ENCODE results near the gene WDR72. TPM values are rescaled to one million over a fixed set of nuclear protein-coding genes. Genes with fewer than 3 reads are reported as not detected.

WDR72 gene
- total and polyA plus RNA-seq, 7 experiments from 2014 or later = not detected

DNA sequence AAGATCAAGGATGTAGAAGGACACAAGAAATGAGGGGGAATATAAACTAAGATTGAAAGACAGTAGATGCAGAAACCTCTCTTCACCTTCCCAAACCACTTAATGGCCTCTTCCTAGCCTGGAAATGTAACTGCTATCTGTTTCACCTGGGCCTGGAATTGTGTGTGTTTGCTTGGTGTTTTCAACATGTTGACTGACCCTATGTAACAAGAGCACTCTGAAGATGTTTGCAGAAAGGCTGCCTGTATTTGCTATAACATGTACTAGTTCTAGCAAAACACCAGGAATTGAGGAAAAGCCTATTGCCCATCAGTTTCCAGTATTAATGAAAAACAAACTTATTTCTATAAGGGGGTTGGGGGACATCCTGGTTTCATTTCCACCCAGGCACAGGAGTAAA is 248.3 kb downstream of the WDR72 start:
- ATAC-seq (no peak), DNase-seq (no peak)
- Histone ChIP-seq H3K27me3 (ENCODE audit: control insufficient read depth in 2 of 2, insufficient read depth in 2 of 2, low read length in 2 of 2) (no peaks in the 10 kb centered on the region), H3K36me3 (ENCODE audit: control insufficient read depth in 2 of 3, insufficient read depth in 3 of 3, low read length in 3 of 3) (no peaks in the 10 kb centered on the region), H3K27ac (ENCODE audit: low read depth, low read length) (no peak overlapping the region), H3K9me3 (ENCODE audit: control insufficient read depth in 2 of 3, low read length in 3 of 3) (no peaks in the 10 kb centered on the region), H3K4me3 (ENCODE audit: low read length) (no peak overlapping the region), H3K4me1 (ENCODE audit: control insufficient read depth in 2 of 2, insufficient read depth in 2 of 2, low read length in 2 of 2) (no peaks in the 10 kb centered on the region)
- H3K4me3 Mint-ChIP-seq = no peak overlapping the region
- intact Hi-C loops (cut with micrococcal nuclease) = no loop called here
- no peak overlapping the region for H3K27ac Mint-ChIP-seq
- CTCF ChIA-PET = no interaction called here
- H3K36me3 Mint-ChIP-seq = no peaks in the 10 kb centered on the region
- peaks cover 0 to 7% (median 2%) of the 10 kb centered on the region in 11 donors for H3K9me3 Mint-ChIP-seq
- H3K4me1 Mint-ChIP-seq = no peaks in the 10 kb centered on the region
- H3K27me3 Mint-ChIP-seq = peaks cover 0 to 22% (median 7%) of the 10 kb centered on the region in 5 donors
- POLR2A ChIA-PET = no interaction called here

DNA sequence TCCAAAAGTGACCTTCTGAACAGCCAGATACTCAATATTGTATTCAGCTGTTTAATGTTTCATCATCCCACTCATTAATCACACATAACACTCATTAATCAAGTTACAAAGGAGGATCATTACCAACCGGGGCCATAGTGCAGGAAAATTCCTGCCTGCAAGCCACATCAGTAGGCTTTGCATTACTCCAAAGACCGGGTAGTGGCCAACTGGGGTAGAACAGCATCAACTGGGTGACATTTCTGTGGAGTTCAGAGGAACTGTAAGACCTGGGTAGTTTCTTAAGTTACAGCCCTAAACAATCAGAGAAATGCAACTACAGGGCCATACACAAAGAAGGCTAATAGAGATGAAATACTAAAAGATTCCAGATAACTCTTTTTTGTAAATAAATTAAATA is 253.1 kb downstream of the WDR72 start:
- peaks cover 0 to 9% (median 2%) of the 10 kb centered on the region in 11 donors for H3K9me3 Mint-ChIP-seq
- H3K27ac Mint-ChIP-seq = no peak overlapping the region
- H3K27ac ChIP-seq (ENCODE audit: low read depth, low read length) = no peak overlapping the region
- peaks cover 0 to 24% (median 7%) of the 10 kb centered on the region in 5 donors for H3K27me3 Mint-ChIP-seq
- no peak for ATAC-seq
- H3K4me1 ChIP-seq (ENCODE audit: control insufficient read depth in 2 of 2, insufficient read depth in 2 of 2, low read length in 2 of 2) = no peaks in the 10 kb centered on the region
- no peak for DNase-seq
- H3K4me3 ChIP-seq (ENCODE audit: low read length) = no peak overlapping the region
- ChIA-PET CTCF (interaction anchor here (0.6 kb wide), 1 partner anchor 9 kb away, joined by 3 read pairs; no protein-coding TSS in a partner anchor), POLR2A (no interaction called here)
- H3K9me3 ChIP-seq (ENCODE audit: control insufficient read depth in 2 of 3, low read length in 3 of 3) = no peaks in the 10 kb centered on the region
- H3K4me1 Mint-ChIP-seq = no peaks in the 10 kb centered on the region
- H3K4me3 Mint-ChIP-seq = no peak overlapping the region
- H3K36me3 Mint-ChIP-seq = no peaks in the 10 kb centered on the region
- no peaks in the 10 kb centered on the region for H3K27me3 ChIP-seq (ENCODE audit: control insufficient read depth in 2 of 2, insufficient read depth in 2 of 2, low read length in 2 of 2)
- H3K36me3 ChIP-seq (ENCODE audit: control insufficient read depth in 2 of 3, insufficient read depth in 3 of 3, low read length in 3 of 3) = no peaks in the 10 kb centered on the region
- intact Hi-C loops (cut with micrococcal nuclease) = no loop called here

DNA sequence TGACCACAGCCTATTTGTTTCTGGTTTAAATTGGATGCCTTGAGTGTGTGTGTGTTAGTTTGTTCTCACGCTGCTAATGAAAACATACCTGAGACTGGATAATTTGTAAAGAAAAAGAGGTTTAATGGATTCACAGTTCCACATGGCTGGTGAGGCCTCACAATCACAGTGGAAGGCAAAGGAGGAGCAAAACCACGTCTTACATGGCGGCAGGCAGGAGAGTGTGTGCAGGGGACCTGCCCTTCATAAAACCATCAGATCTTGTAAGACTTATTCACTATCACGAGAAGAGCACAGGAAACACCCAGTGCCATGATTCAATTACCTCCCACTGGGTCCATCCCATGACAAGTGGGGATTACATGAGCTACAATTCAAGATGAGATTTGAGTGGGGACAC is 260.5 kb downstream of the WDR72 start:
- POLR2A ChIA-PET = no interaction called here
- intact Hi-C loops (cut with micrococcal nuclease) = no loop called here
- no peak for DNase-seq

DNA sequence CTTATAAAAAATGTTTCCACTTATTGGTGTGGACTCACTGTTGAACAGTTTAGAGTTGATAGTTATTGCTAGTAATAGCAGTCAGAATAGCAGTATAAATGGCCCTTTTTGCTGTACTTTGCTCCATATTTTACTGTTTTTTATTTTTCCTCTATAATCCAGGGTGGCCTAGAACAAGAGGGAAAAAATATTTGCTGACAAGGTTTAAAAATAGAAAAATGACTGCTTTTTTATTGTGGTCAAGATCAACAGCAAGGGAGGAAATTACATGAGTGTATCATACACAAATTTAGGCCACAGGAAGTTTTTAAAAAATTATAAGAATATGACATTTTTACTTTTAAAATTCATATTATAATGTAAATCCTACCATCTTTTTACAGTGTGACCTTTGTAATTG is 269.1 kb downstream of the WDR72 start:
- peaks cover 0 to 8% (median 0%) of the 10 kb centered on the region in 5 donors for H3K27me3 Mint-ChIP-seq
- DNase-seq (no peak), ATAC-seq (no peak)
- no peak overlapping the region for H3K4me3 Mint-ChIP-seq
- intact Hi-C loops (cut with micrococcal nuclease) = no loop called here
- H3K36me3 Mint-ChIP-seq = no peaks in the 10 kb centered on the region
- peaks cover 0 to 5% (median 0%) of the 10 kb centered on the region in 11 donors for H3K9me3 Mint-ChIP-seq
- CTCF ChIA-PET = no interaction called here
- H3K4me1 Mint-ChIP-seq = no peaks in the 10 kb centered on the region
- H3K4me1 ChIP-seq (ENCODE audit: control insufficient read depth in 2 of 2, insufficient read depth in 2 of 2, low read length in 2 of 2) = no peaks in the 10 kb centered on the region
- no peaks in the 10 kb centered on the region for H3K9me3 ChIP-seq (ENCODE audit: control insufficient read depth in 2 of 3, low read length in 3 of 3)
- H3K4me3 ChIP-seq (ENCODE audit: low read length) = no peak overlapping the region
- H3K27ac Mint-ChIP-seq = no peak overlapping the region
- POLR2A ChIA-PET = no interaction called here
- H3K36me3 ChIP-seq (ENCODE audit: control insufficient read depth in 2 of 3, insufficient read depth in 3 of 3, low read length in 3 of 3) = no peaks in the 10 kb centered on the region
- no peak overlapping the region for H3K27ac ChIP-seq (ENCODE audit: low read depth, low read length)
- H3K27me3 ChIP-seq (ENCODE audit: control insufficient read depth in 2 of 2, insufficient read depth in 2 of 2, low read length in 2 of 2) = no peaks in the 10 kb centered on the region

More for the DNA sequence above, 260.5 kb downstream of the WDR72 start:
- no peaks in the 10 kb centered on the region for H3K36me3 ChIP-seq (ENCODE audit: control insufficient read depth in 2 of 3, insufficient read depth in 3 of 3, low read length in 3 of 3)
- no peaks in the 10 kb centered on the region for H3K27me3 ChIP-seq (ENCODE audit: control insufficient read depth in 2 of 2, insufficient read depth in 2 of 2, low read length in 2 of 2)
- no peak overlapping the region for H3K27ac ChIP-seq (ENCODE audit: low read depth, low read length)
- CTCF ChIA-PET = no interaction called here
- Mint-ChIP-seq H3K27me3 (peaks cover 0 to 8% (median 0%) of the 10 kb centered on the region in 5 donors), H3K4me1 (no peaks in the 10 kb centered on the region), H3K4me3 (no peak overlapping the region), H3K27ac (no peak overlapping the region), H3K9me3 (peaks cover 0 to 13% (median 2%) of the 10 kb centered on the region in 11 donors), H3K36me3 (no peaks in the 10 kb centered on the region)
- no peak for ATAC-seq
- H3K9me3 ChIP-seq (ENCODE audit: control insufficient read depth in 2 of 3, low read length in 3 of 3) = no peaks in the 10 kb centered on the region
- no peak overlapping the region for H3K4me3 ChIP-seq (ENCODE audit: low read length)
- no peaks in the 10 kb centered on the region for H3K4me1 ChIP-seq (ENCODE audit: control insufficient read depth in 2 of 2, insufficient read depth in 2 of 2, low read length in 2 of 2)

DNA sequence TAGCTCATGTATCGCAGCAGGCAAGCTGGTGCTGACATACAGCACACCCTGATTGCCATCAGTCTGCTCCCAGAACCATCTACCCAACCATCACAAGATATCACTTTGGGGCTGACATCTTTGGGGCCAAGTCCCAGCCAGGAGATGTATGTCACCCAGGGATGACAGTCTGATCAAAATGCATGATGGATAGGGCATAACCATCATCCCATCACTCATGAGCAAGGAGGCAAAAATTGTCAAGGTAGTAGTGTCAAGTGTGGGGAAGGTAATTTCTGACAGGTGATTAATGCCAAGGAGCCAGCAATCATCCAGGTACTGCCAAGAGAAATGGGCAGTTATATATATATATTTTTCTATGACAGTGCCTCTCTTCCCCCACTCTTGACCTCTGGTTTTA is 277.4 kb downstream of the WDR72 start:
- Histone ChIP-seq H3K27ac (ENCODE audit: low read depth, low read length) (no peak overlapping the region), H3K4me1 (ENCODE audit: control insufficient read depth in 2 of 2, insufficient read depth in 2 of 2, low read length in 2 of 2) (no peaks in the 10 kb centered on the region), H3K36me3 (ENCODE audit: control insufficient read depth in 2 of 3, insufficient read depth in 3 of 3, low read length in 3 of 3) (no peaks in the 10 kb centered on the region), H3K4me3 (ENCODE audit: low read length) (no peak overlapping the region), H3K9me3 (ENCODE audit: control insufficient read depth in 2 of 3, low read length in 3 of 3) (no peaks in the 10 kb centered on the region), H3K27me3 (ENCODE audit: control insufficient read depth in 2 of 2, insufficient read depth in 2 of 2, low read length in 2 of 2) (no peaks in the 10 kb centered on the region)
- Mint-ChIP-seq H3K4me3 (no peak overlapping the region), H3K27me3 (peaks cover 0 to 3% (median 0%) of the 10 kb centered on the region in 5 donors), H3K4me1 (no peaks in the 10 kb centered on the region), H3K9me3 (no peaks in the 10 kb centered on the region), H3K36me3 (no peaks in the 10 kb centered on the region), H3K27ac (no peak overlapping the region)
- ATAC-seq (no peak), DNase-seq (no peak)
- intact Hi-C loops (cut with micrococcal nuclease) = no loop called here
- ChIA-PET POLR2A (no interaction called here), CTCF (no interaction called here)

DNA sequence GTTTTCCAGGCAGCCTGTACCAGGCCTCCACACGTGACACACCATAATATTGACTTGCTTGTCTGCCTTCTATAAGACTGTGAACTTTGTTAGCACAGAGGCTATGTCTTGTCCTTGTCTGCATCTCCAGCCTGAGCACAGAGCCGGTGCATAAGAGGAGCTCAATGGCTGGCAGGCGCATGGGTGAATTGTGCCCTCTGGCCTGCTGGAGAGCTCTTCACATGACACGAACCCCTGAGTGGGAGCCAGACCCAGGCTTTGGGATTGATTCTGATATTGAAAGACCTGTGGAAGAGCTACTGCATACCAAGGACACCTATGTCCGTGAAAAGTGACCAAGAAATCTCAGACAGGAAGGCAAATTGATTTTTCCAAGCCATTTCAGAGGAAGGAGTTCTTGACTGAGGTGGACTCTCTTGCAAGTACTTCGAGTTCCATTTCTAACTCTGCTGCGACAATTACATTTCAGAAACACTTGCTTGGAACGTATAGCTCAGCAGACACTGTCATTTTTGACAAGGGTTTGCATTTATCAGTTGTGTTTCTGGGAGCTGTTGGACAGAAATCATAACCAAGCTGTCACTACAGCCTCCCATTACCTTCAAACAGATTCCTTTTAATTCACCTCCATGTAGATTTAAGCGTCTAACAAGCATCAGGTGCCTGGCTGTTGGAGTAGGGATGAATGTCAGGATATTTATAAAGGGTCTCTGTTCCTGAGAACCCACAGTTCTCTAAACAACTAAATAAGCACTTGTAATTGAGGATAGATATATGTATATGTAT is 281.3 kb downstream of the WDR72 start:
- Histone ChIP-seq H3K36me3 (ENCODE audit: control insufficient read depth in 2 of 3, insufficient read depth in 3 of 3, low read length in 3 of 3) (no peaks in the 10 kb centered on the region), H3K4me1 (ENCODE audit: control insufficient read depth in 2 of 2, insufficient read depth in 2 of 2, low read length in 2 of 2) (no peaks in the 10 kb centered on the region), H3K27ac (ENCODE audit: low read depth, low read length) (no peak overlapping the region), H3K27me3 (ENCODE audit: control insufficient read depth in 2 of 2, insufficient read depth in 2 of 2, low read length in 2 of 2) (no peaks in the 10 kb centered on the region), H3K9me3 (ENCODE audit: control insufficient read depth in 2 of 3, low read length in 3 of 3) (no peaks in the 10 kb centered on the region), H3K4me3 (ENCODE audit: low read length) (no peak overlapping the region)
- ChIA-PET CTCF (no interaction called here), POLR2A (no interaction called here)
- Mint-ChIP-seq H3K36me3 (no peaks in the 10 kb centered on the region), H3K27ac (no peak overlapping the region), H3K9me3 (no peaks in the 10 kb centered on the region), H3K4me3 (no peak overlapping the region), H3K27me3 (peaks cover 0 to 5% (median 0%) of the 10 kb centered on the region in 5 donors), H3K4me1 (no peaks in the 10 kb centered on the region)
- intact Hi-C loops (cut with micrococcal nuclease) = no loop called here
- ATAC-seq (no peak), DNase-seq (no peak)

DNA sequence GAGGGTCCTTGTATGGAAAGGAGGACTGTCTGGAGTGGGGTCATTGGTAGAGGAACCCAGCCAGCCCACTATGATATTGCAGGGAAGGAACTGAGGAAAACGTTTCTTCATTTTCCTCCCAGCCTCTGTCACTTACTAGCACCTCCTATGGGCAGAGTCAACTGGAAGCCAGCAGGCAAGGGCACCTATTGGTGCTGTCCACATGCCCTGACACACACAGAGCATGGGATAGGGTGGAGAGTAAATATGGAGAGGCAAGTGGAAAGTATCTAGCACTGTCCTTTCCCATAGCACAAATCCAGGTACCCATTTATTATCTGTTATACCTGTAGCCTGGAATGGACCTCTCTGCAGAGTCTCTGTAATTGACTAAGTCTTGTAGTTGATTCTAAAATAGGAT is 285.6 kb downstream of the WDR72 start:
- Histone ChIP-seq H3K36me3 (ENCODE audit: control insufficient read depth in 2 of 3, insufficient read depth in 3 of 3, low read length in 3 of 3) (no peaks in the 10 kb centered on the region), H3K4me1 (ENCODE audit: control insufficient read depth in 2 of 2, insufficient read depth in 2 of 2, low read length in 2 of 2) (no peaks in the 10 kb centered on the region), H3K9me3 (ENCODE audit: control insufficient read depth in 2 of 3, low read length in 3 of 3) (no peaks in the 10 kb centered on the region), H3K4me3 (ENCODE audit: low read length) (no peak overlapping the region), H3K27ac (ENCODE audit: low read depth, low read length) (no peak overlapping the region), H3K27me3 (ENCODE audit: control insufficient read depth in 2 of 2, insufficient read depth in 2 of 2, low read length in 2 of 2) (no peaks in the 10 kb centered on the region)
- Mint-ChIP-seq H3K36me3 (no peaks in the 10 kb centered on the region), H3K27me3 (peaks cover 0 to 11% (median 0%) of the 10 kb centered on the region in 5 donors), H3K27ac (no peak overlapping the region), H3K4me3 (no peak overlapping the region), H3K4me1 (no peaks in the 10 kb centered on the region), H3K9me3 (peaks cover 0 to 8% (median 4%) of the 10 kb centered on the region in 11 donors)
- DNase-seq = no peak
- POLR2A ChIA-PET = no interaction called here
- CTCF ChIA-PET = no interaction called here
- intact Hi-C loops (cut with micrococcal nuclease) = no loop called here
- ATAC-seq = no peak
